Stimulated activated naive B cell treated with anti-CD40 and anti-IgM and Interleukin-4, amounts not matched to agents 10 μg/mL and 1 μg/mL and 100 μg/mL, for 72 hours (primary cell): ENCODE data around the gene SYNE1.
"Not testable (repeated sequence)": the region's sequence is repeated elsewhere in the genome, so short reads cannot be mapped to it uniquely, and the experiment has no call there.

Experiments used
- ATAC-seq, 2 donors: fragments of 150-1000 bp; cut with Tn5 transposase; replicated peaks; 2 replicates each; pipeline ENCODE4 v1.10.0; 2021; ENCODE audit warnings: moderate library complexity in 1 of 2
- DNase-seq: peaks from one replicate; pipeline ENCODE4 v3.0.0; 2021
- H3K27ac Mint-ChIP-seq: one replicate; pipeline ENCODE4 v1.8.0; 2022; ENCODE audit warnings: mild to moderate bottlenecking, mixed read lengths
- H3K27me3 Mint-ChIP-seq, 2 donors: one replicate each; pipeline ENCODE4 v1.8.0; 2022; ENCODE audit warnings: mixed read lengths in 2 of 2
- H3K36me3 Mint-ChIP-seq, 2 donors: one replicate each; pipeline ENCODE4 v1.8.0; 2022; ENCODE audit warnings: mixed read lengths in 2 of 2, mild to moderate bottlenecking in 1 of 2
- H3K4me1 Mint-ChIP-seq, 2 donors: one replicate each; pipeline ENCODE4 v1.8.0; 2022; ENCODE audit warnings: mixed read lengths in 2 of 2, mild to moderate bottlenecking in 1 of 2
- H3K4me3 Mint-ChIP-seq, 2 donors: one replicate each; pipeline ENCODE4 v1.8.0; 2022; ENCODE audit warnings: mild to moderate bottlenecking in 2 of 2, mixed read lengths in 2 of 2, moderate library complexity in 1 of 2
- H3K9me3 Mint-ChIP-seq, 2 donors: one replicate each; pipeline ENCODE4 v1.8.0; 2022; ENCODE audit warnings: mixed read lengths in 2 of 2, mild to moderate bottlenecking in 1 of 2

The SYNE1 gene

GRCh38 chr6:152509916-152510315 is 127.2 kb downstream of the SYNE1 start:
- ATAC-seq, result no peak

GRCh38 chr6:152508477-152508876 is 128.7 kb downstream of the SYNE1 start:
- H3K4me1 Mint-ChIP-seq, result no peaks in the 10 kb centered on the region
- no peak overlapping the region for H3K27ac Mint-ChIP-seq
- no peaks in the 10 kb centered on the region for H3K36me3 Mint-ChIP-seq

More at GRCh38 chr6:152509916-152510315, 127.2 kb downstream of the SYNE1 start:
- Mint-ChIP-seq H3K36me3 (no peaks in the 10 kb centered on the region), H3K4me3 (no peak overlapping the region), H3K9me3 (peaks cover 0 to 2% of the 10 kb centered on the region in 2 donors), H3K27ac (no peak overlapping the region), H3K27me3 (peaks cover 0 to 5% of the 10 kb centered on the region in 2 donors), H3K4me1 (no peaks in the 10 kb centered on the region)
- DNase-seq, result no peak

GRCh38 chr6:152503546-152503945 is 133.6 kb downstream of the SYNE1 start:
- Mint-ChIP-seq H3K36me3 (no peaks in the 10 kb centered on the region), H3K4me1 (no peaks in the 10 kb centered on the region), H3K4me3 (no peak overlapping the region), H3K9me3 (no peaks in the 10 kb centered on the region), H3K27me3 (no peaks in the 10 kb centered on the region), H3K27ac (no peak overlapping the region)
- ATAC-seq, result no peak
- DNase-seq, result no peak

More at GRCh38 chr6:152508477-152508876, 128.7 kb downstream of the SYNE1 start:
- Mint-ChIP-seq H3K9me3 (no peaks in the 10 kb centered on the region), H3K4me3 (no peak overlapping the region), H3K27me3 (peaks cover 0 to 5% of the 10 kb centered on the region in 2 donors)
- DNase-seq, result no peak
- no peak for ATAC-seq

- Mint-ChIP-seq H3K36me3 (no peaks in the 10 kb centered on the region), H3K27me3 (no peaks in the 10 kb centered on the region), H3K4me1 (no peaks in the 10 kb centered on the region), H3K4me3 (no peak overlapping the region), H3K27ac (no peak overlapping the region), H3K9me3 (no peaks in the 10 kb centered on the region)
- DNase-seq (no peak), ATAC-seq (no peak)
These were observed 134.6 kb downstream of the SYNE1 start for GRCh38 chr6:152502421-152503188.

- H3K4me1 Mint-ChIP-seq, result no peaks in the 10 kb centered on the region
- H3K9me3 Mint-ChIP-seq, result no peaks in the 10 kb centered on the region
- no peak overlapping the region for H3K27ac Mint-ChIP-seq
- DNase-seq (no peak), ATAC-seq (no peak)
- no peaks in the 10 kb centered on the region for H3K36me3 Mint-ChIP-seq
- H3K4me3 Mint-ChIP-seq, result no peak overlapping the region
- H3K27me3 Mint-ChIP-seq, result no peaks in the 10 kb centered on the region
These were observed 137.2 kb downstream of the SYNE1 start for GRCh38 chr6:152499931-152500330.

GRCh38 chr6:152496731-152497130 is 140.4 kb downstream of the SYNE1 start:
- Mint-ChIP-seq H3K36me3 (no peaks in the 10 kb centered on the region), H3K4me3 (no peak overlapping the region), H3K4me1 (no peaks in the 10 kb centered on the region), H3K27ac (no peak overlapping the region), H3K27me3 (no peaks in the 10 kb centered on the region), H3K9me3 (no peaks in the 10 kb centered on the region)
- ATAC-seq (no peak), DNase-seq (no peak)

- not testable (repeated sequence) for H3K36me3 Mint-ChIP-seq, ATAC-seq, DNase-seq, H3K9me3 Mint-ChIP-seq, H3K4me3 Mint-ChIP-seq, H3K27ac Mint-ChIP-seq, H3K27me3 Mint-ChIP-seq, H3K4me1 Mint-ChIP-seq
These were observed 141.7 kb downstream of the SYNE1 start for GRCh38 chr6:152495456-152495855.

GRCh38 chr6:152492281-152492680 is 144.9 kb downstream of the SYNE1 start:
- not testable (repeated sequence) for H3K9me3 Mint-ChIP-seq, ATAC-seq, H3K27me3 Mint-ChIP-seq, H3K4me1 Mint-ChIP-seq, H3K27ac Mint-ChIP-seq, H3K36me3 Mint-ChIP-seq, H3K4me3 Mint-ChIP-seq, DNase-seq

GRCh38 chr6:152491501-152491900 is 145.7 kb downstream of the SYNE1 start:
- not testable (repeated sequence) for DNase-seq, ATAC-seq, H3K9me3 Mint-ChIP-seq, H3K27ac Mint-ChIP-seq, H3K27me3 Mint-ChIP-seq, H3K36me3 Mint-ChIP-seq, H3K4me1 Mint-ChIP-seq, H3K4me3 Mint-ChIP-seq

- DNase-seq, H3K27ac Mint-ChIP-seq, ATAC-seq, H3K4me1 Mint-ChIP-seq, H3K27me3 Mint-ChIP-seq, H3K9me3 Mint-ChIP-seq, H3K4me3 Mint-ChIP-seq, H3K36me3 Mint-ChIP-seq: not testable (repeated sequence)
These were observed 146.2 kb downstream of the SYNE1 start for GRCh38 chr6:152490971-152491378.

DNA sequence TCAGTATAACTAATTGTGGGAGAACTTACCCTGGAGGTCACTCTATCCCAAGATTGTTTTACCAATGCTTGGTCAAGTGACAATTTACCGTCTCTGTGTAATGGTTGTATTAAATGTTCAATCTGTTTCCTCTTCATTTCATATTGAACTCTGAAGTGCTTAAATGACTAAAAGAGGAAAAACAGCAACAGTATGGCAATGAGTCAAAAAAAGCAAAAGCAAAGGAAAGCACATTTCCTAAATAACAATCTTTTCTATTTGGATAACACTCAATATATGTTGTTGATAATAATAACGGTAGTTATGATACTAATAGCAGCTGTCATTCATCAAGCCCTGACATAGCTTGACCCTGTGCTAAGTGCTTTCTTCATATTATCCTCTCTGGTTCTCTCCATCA is 152.4 kb downstream of the SYNE1 start:
- Mint-ChIP-seq H3K4me3 (no peak overlapping the region), H3K27me3 (no peaks in the 10 kb centered on the region), H3K4me1 (no peaks in the 10 kb centered on the region), H3K27ac (no peak overlapping the region), H3K36me3 (no peaks in the 10 kb centered on the region), H3K9me3 (no peaks in the 10 kb centered on the region)
- ATAC-seq (no peak), DNase-seq (no peak)

DNA sequence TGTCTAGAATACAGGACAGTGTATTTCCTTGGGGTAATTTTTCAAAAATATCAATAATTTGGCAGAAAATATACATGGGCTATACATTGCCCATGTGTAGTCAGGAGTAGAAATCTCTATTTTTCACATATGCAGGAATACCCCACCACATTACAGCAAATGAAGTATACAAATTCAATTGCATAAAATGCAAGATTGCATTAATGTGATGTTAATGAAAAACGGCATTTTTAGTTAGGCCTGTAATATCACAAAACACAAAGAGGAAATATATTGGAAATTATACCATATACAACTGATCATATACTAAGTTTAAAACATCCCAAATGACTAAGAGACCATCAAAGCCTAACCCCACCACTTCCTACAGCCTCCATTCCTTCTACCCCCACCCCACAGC is 154.9 kb downstream of the SYNE1 start:
- no peaks in the 10 kb centered on the region for H3K36me3 Mint-ChIP-seq
- H3K9me3 Mint-ChIP-seq, result no peaks in the 10 kb centered on the region
- DNase-seq (no peak), ATAC-seq (no peak)
- no peaks in the 10 kb centered on the region for H3K4me1 Mint-ChIP-seq
- no peaks in the 10 kb centered on the region for H3K27me3 Mint-ChIP-seq
- H3K27ac Mint-ChIP-seq, result no peak overlapping the region
- H3K4me3 Mint-ChIP-seq, result no peak overlapping the region

DNA sequence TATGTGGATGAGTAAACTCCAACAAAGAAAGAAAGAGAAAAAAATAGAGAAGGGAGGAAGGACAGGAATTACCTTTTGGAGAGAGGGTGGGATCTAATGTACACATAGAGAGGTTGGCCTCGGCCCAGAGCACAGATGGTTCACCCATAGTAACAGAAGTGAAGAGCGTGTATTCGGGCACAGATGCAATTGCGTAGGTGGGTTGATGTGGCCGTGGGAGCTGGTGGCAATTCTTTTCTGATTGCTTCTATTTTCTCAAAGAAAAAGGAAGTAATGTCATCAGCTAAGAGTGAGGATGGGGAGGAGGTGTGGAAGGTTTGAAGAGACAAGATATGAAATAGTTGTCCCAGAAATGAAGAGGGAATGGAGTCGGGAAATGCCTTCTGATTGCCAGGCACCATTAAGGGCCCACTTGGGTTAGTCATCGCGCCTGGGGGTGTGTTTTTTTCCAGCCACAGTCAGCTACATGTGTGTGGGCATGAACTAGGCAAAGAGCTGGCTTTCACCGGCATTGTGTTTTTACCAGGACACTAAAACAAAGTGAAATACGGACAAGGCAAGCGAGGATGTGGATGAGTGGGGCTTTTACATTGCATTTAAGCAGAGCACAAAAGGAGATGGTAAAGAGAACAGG is 158.7 kb downstream of the SYNE1 start:
- Mint-ChIP-seq H3K27me3 (no peaks in the 10 kb centered on the region), H3K4me3 (no peak overlapping the region), H3K36me3 (no peaks in the 10 kb centered on the region), H3K9me3 (peaks cover 0 to 2% of the 10 kb centered on the region in 2 donors), H3K27ac (no peak overlapping the region), H3K4me1 (no peaks in the 10 kb centered on the region)
- DNase-seq (no peak), ATAC-seq (no peak)

DNA sequence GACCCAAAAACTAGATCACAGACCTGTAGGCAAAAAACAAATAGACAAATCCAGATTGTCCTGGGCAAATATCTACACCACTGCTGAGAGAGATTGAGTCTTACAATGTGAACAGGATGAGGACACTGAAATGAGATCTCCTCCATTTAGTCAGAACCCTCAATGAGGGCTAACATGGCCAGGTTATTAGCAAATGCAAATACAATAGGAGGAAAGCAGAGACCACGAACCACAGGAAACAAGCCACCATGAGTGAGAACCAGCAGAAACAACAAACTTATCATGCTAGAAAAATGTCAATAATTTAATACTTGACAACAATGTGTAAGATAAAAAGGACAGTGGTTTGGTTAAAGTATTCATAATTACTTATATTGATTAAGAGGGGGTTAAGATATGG is 162.8 kb downstream of the SYNE1 start:
- no peak overlapping the region for H3K27ac Mint-ChIP-seq
- ATAC-seq (no peak), DNase-seq (no peak)
- H3K36me3 Mint-ChIP-seq, result no peaks in the 10 kb centered on the region
- H3K4me1 Mint-ChIP-seq, result no peaks in the 10 kb centered on the region
- H3K9me3 Mint-ChIP-seq, result peaks cover 0 to 2% of the 10 kb centered on the region in 2 donors
- no peak overlapping the region for H3K4me3 Mint-ChIP-seq
- no peaks in the 10 kb centered on the region for H3K27me3 Mint-ChIP-seq

DNA sequence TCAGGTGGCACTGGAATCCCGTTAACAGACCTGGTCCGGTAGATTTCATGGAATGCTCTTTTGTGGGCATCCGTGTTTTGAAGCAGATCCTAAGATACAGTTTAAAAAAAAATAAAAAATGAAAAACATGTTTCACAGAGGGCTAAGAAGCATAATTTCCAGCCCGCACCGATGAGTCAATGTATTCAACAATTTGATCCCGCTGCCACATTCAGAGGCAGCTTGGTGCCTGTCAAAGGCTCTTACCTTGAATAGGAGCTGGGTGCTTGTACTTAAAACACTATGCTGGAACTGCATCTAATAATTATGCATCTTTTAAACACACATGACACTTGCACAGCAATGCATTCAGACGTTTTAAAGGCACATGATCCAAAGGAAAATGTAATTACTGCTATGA is 164.8 kb downstream of the SYNE1 start:
- no peaks in the 10 kb centered on the region for H3K4me1 Mint-ChIP-seq
- ATAC-seq, result no peak
- H3K27me3 Mint-ChIP-seq, result no peaks in the 10 kb centered on the region
- no peak for DNase-seq
- H3K36me3 Mint-ChIP-seq, result no peaks in the 10 kb centered on the region
- no peak overlapping the region for H3K4me3 Mint-ChIP-seq
- peaks cover 0 to 2% of the 10 kb centered on the region in 2 donors for H3K9me3 Mint-ChIP-seq
- no peak overlapping the region for H3K27ac Mint-ChIP-seq
